ENCODE data around the gene ADAMTS9.

The ADAMTS9 gene

GRCh38 chr3:64654013-64654412, 33.8 kb downstream of the ADAMTS9 start:
- no peak for DNase-seq (ENCODE audit: low read depth)

GRCh38 chr3:64653101-64653500, 34.7 kb downstream of the ADAMTS9 start:
- no peak for DNase-seq (ENCODE audit: low read depth)

- no peak for DNase-seq (ENCODE audit: low read depth)
Observed at GRCh38 chr3:64651741-64652241, 36.0 kb downstream of the ADAMTS9 start.

GRCh38 chr3:64651303-64651702, 36.5 kb downstream of the ADAMTS9 start:
- no peak for DNase-seq (ENCODE audit: low read depth)

GRCh38 chr3:64650715-64651114, 37.1 kb downstream of the ADAMTS9 start:
- DNase-seq (ENCODE audit: low read depth): no peak

GRCh38 chr3:64650096-64650622, 37.6 kb downstream of the ADAMTS9 start:
- DNase-seq (ENCODE audit: low read depth): no peak

- no peak for DNase-seq (ENCODE audit: low read depth)
Observed at GRCh38 chr3:64648927-64649906, 38.6 kb downstream of the ADAMTS9 start.

- no peak for DNase-seq (ENCODE audit: low read depth)
Observed at GRCh38 chr3:64647825-64648224, 40.0 kb downstream of the ADAMTS9 start.

- no peak for DNase-seq (ENCODE audit: low read depth)
Observed at GRCh38 chr3:64645243-64645642, 42.6 kb downstream of the ADAMTS9 start.

GRCh38 chr3:64644483-64644882, 43.3 kb downstream of the ADAMTS9 start:
- DNase-seq (ENCODE audit: low read depth): no peak

- no peak for DNase-seq (ENCODE audit: low read depth)
Observed at GRCh38 chr3:64642327-64643151, 45.3 kb downstream of the ADAMTS9 start.

- DNase-seq (ENCODE audit: low read depth): no peak
Observed at GRCh38 chr3:64638981-64639481, 48.8 kb downstream of the ADAMTS9 start.

- DNase-seq (ENCODE audit: low read depth): no peak
Observed at GRCh38 chr3:64638511-64638910, 49.3 kb downstream of the ADAMTS9 start.

GRCh38 chr3:64634417-64634816, 53.4 kb downstream of the ADAMTS9 start:
- no peak for DNase-seq (ENCODE audit: low read depth)

GRCh38 chr3:64631951-64632350, 55.8 kb downstream of the ADAMTS9 start:
- DNase-seq (ENCODE audit: low read depth): no peak

GRCh38 chr3:64627471-64628321, 60.1 kb downstream of the ADAMTS9 start:
- no peak for DNase-seq (ENCODE audit: low read depth)

- no peak for DNase-seq (ENCODE audit: low read depth)
Observed at GRCh38 chr3:64627042-64627441, 60.8 kb downstream of the ADAMTS9 start.

- DNase-seq (ENCODE audit: low read depth): no peak
Observed at GRCh38 chr3:64625381-64625780, 62.4 kb downstream of the ADAMTS9 start.

- DNase-seq (ENCODE audit: low read depth): no peak
Observed at GRCh38 chr3:64623125-64623524, 64.7 kb downstream of the ADAMTS9 start.

- no peak for DNase-seq (ENCODE audit: low read depth)
Observed at GRCh38 chr3:64621726-64622395, 65.9 kb downstream of the ADAMTS9 start.

- DNase-seq (ENCODE audit: low read depth): no peak
Observed at GRCh38 chr3:64621275-64621674, 66.5 kb downstream of the ADAMTS9 start.

All from CMK (cell line).